Colonic mucosa (tissue), 4 donors: ENCODE results near the gene MCTP1. TPM values are rescaled to one million over a fixed set of nuclear protein-coding genes. Genes with fewer than 3 reads are reported as not detected.

Experiments used
- DNase-seq: peaks from one replicate; pipeline ENCODE4 v3.0.0-alpha.2; 2020
- H3K27ac ChIP-seq: fragments of 200-600 bp; one replicate; pipeline ENCODE4 v1.8.0; 2021
- H3K27me3 ChIP-seq: fragments of 200-600 bp; one replicate; pipeline ENCODE4 v1.8.0; 2021
- H3K36me3 ChIP-seq: fragments of 200-600 bp; one replicate; pipeline ENCODE4 v1.8.0; 2021
- H3K4me1 ChIP-seq: fragments of 200-600 bp; one replicate; pipeline ENCODE4 v1.8.0; 2021; ENCODE audit warnings: mild to moderate bottlenecking
- H3K4me3 ChIP-seq: fragments of 200-600 bp; one replicate; pipeline ENCODE4 v1.8.0; 2021
- H3K9ac ChIP-seq, 2 donors: one replicate each; pipeline ENCODE4 v1.7.0; 2013; ENCODE audit warnings: control low read depth in 2 of 2, low read depth in 2 of 2, low read length in 2 of 2
- H3K9me3 ChIP-seq: fragments of 200-600 bp; one replicate; pipeline ENCODE4 v1.8.0; 2021
- CTCF ChIP-seq: fragments of 200-600 bp; IDR thresholded peaks from one replicate; pipeline ENCODE4 v1.8.0; 2022; ENCODE audit warnings: antibody characterized with exemption, mild to moderate bottlenecking
- intact Hi-C: fragments of 100-400 bp; cut with DNase I; formaldehyde crosslinking; loops from one replicate; pipeline ENCODE4 v1.14.1; 2022
- total RNA-seq, 2 donors: library from RNA; stranded (reverse); fragmentation: NEBNext Ultra II Directional in 1 of 2; extraction: Animal tissue kit (Norgen Biotek cat#: 25700) in 1 of 2; gene quantifications; one replicate each; pipeline ENCODE4 v1.2.1, GENCODE V29; 2021
- donor health status: healthy.
- donor health status: DM: no; HTN: no; CAD: no.
- donor health status: DM: no; HTN: no; CAD: no.

Gene MCTP1
- total RNA-seq, 2 donors from 2014 or later = 2.8 to 10.3 TPM

GRCh38 chr5:94740286-94740685 lies 544.6 kb downstream of the MCTP1 start:
- Histone ChIP-seq H3K27me3 (no peaks in the 10 kb centered on the region), H3K27ac (no peak overlapping the region), H3K4me3 (no peak overlapping the region), H3K9me3 (no peaks in the 10 kb centered on the region), H3K9ac (no peak overlapping the region), H3K4me1 (no peaks in the 10 kb centered on the region), H3K36me3 (no peaks in the 10 kb centered on the region)
- DNase-seq = no peak
- intact Hi-C loops = no loop called here
- no peak for TF ChIP-seq CTCF

GRCh38 chr5:94736498-94736897 lies 548.4 kb downstream of the MCTP1 start:
- Histone ChIP-seq H3K4me3 (no peak overlapping the region), H3K27me3 (no peaks in the 10 kb centered on the region), H3K4me1 (no peaks in the 10 kb centered on the region), H3K9ac (no peak overlapping the region), H3K36me3 (no peaks in the 10 kb centered on the region), H3K27ac (no peak overlapping the region), H3K9me3 (no peaks in the 10 kb centered on the region)
- no peak for TF ChIP-seq CTCF
- intact Hi-C loops = loop anchor here (2.0 kb wide), 1 partner anchor 212 kb away; no protein-coding TSS in a partner anchor
- no peak for DNase-seq

- Histone ChIP-seq H3K9ac (no peak overlapping the region), H3K4me3 (no peak overlapping the region), H3K27me3 (no peaks in the 10 kb centered on the region), H3K27ac (no peak overlapping the region), H3K36me3 (no peaks in the 10 kb centered on the region), H3K9me3 (no peaks in the 10 kb centered on the region), H3K4me1 (no peaks in the 10 kb centered on the region)
- no peak for TF ChIP-seq CTCF
- no peak for DNase-seq
- intact Hi-C loops = no loop called here
These were observed 553.4 kb downstream of the MCTP1 start for GRCh38 chr5:94731471-94731870.

GRCh38 chr5:94725142-94725541 lies 559.8 kb downstream of the MCTP1 start:
- Histone ChIP-seq H3K9me3 (no peaks in the 10 kb centered on the region), H3K4me3 (no peak overlapping the region), H3K27me3 (no peaks in the 10 kb centered on the region), H3K4me1 (no peaks in the 10 kb centered on the region), H3K9ac (no peak overlapping the region), H3K36me3 (no peaks in the 10 kb centered on the region), H3K27ac (no peak overlapping the region)
- intact Hi-C loops = no loop called here
- TF ChIP-seq CTCF = no peak
- no peak for DNase-seq

GRCh38 chr5:94715768-94716167 lies 569.1 kb downstream of the MCTP1 start:
- intact Hi-C loops = no loop called here

More at GRCh38 chr5:94715768-94716167, 569.1 kb downstream of the MCTP1 start:
- Histone ChIP-seq H3K27ac (no peak overlapping the region), H3K36me3 (no peaks in the 10 kb centered on the region), H3K4me3 (no peak overlapping the region), H3K4me1 (no peaks in the 10 kb centered on the region), H3K9ac (no peak overlapping the region), H3K27me3 (no peaks in the 10 kb centered on the region), H3K9me3 (no peaks in the 10 kb centered on the region)
- DNase-seq = no peak
- no peak for TF ChIP-seq CTCF
